H1 (cell line): ENCODE data around the gene SLC12A8. TPM values are rescaled to one million over a fixed set of nuclear protein-coding genes. Genes with fewer than 3 reads are reported as not detected.

ENCODE experiments used
- CTCF ChIA-PET: fragments of 300-600 bp; sonication (Branson Sonifier 250); formaldehyde crosslinking; loops from one replicate; lab custom pipeline; 2021; ENCODE audit not compliant: partially characterized antibody; lab: Charles Lee
- POLR2A ChIA-PET: fragments of 300-600 bp; sonication (Branson Sonifier 250); formaldehyde crosslinking; loops from one replicate; lab custom pipeline; 2021; ENCODE audit warnings: inconsistent platforms; ENCODE audit not compliant: partially characterized antibody; lab: Charles Lee
- DNase-seq, 2 experiments: peaks; one replicate each; pipeline versions ENCODE4 v3.0.0 to v3.0.0-alpha.2; 2010 to 2022; ENCODE audit warnings: low spot score in 2 of 2, low read depth in 1 of 2, mixed read lengths in 1 of 2
- FAIRE-seq: peaks from 2 replicates; lab custom pipeline; 2011; peaks lifted over from hg19 to GRCh38; lab: Jason Lieb, UNC
- H2AFZ ChIP-seq: 2 replicates; pipeline ENCODE4 v1.8.1; 2012; ENCODE audit warnings: low read length, inconsistent platforms
- H2AK5ac ChIP-seq: 2 replicates; pipeline ENCODE4 v1.6.1; 2013; ENCODE audit warnings: low read depth, low read length
- H2BK120ac ChIP-seq: replicated peaks from 2 replicates; pipeline ENCODE3; 2013; ENCODE audit warnings: low read depth, low read length, inconsistent platforms
- H2BK12ac ChIP-seq: 2 replicates; pipeline ENCODE4 v1.6.1; 2013; ENCODE audit warnings: low read depth, low read length
- H2BK15ac ChIP-seq: 2 replicates; pipeline ENCODE4 v1.6.1; 2013; ENCODE audit warnings: low read length
- H2BK20ac ChIP-seq: 2 replicates; pipeline ENCODE4 v1.6.1; 2013; ENCODE audit warnings: low read length
- H2BK5ac ChIP-seq: 2 replicates; pipeline ENCODE4 v1.6.1; 2013; ENCODE audit warnings: low read depth, low read length
- H3K14ac ChIP-seq: 2 replicates; pipeline ENCODE4 v1.6.1; 2013; ENCODE audit warnings: inconsistent platforms; ENCODE audit not compliant: insufficient read length
- H3K18ac ChIP-seq: 2 replicates; pipeline ENCODE4 v1.6.1; 2013; ENCODE audit warnings: low read length; ENCODE audit errors: extremely low read depth
- H3K23ac ChIP-seq: 2 replicates; pipeline ENCODE4 v1.6.1; 2013; ENCODE audit warnings: inconsistent platforms; ENCODE audit not compliant: insufficient read length
- H3K23me2 ChIP-seq: 2 replicates; pipeline ENCODE4 v1.6.1; 2013; ENCODE audit warnings: low read depth, low read length
- H3K27ac ChIP-seq: 2 replicates; pipeline ENCODE4 v1.6.1; 2011; ENCODE audit warnings: low read depth, low read length, inconsistent platforms
- H3K27me3 ChIP-seq, 4 experiments: replicated peaks in 1 of 4; 1 replicate in 1 of 4; 2 replicates in 3 of 4; pipeline versions ENCODE4 v1.6.1 to v1.8.1; 2011 to 2013; ENCODE audit warnings: low read length in 3 of 4, mild to moderate bottlenecking in 3 of 4, inconsistent platforms in 2 of 4, mixed read lengths in 2 of 4, moderate library complexity in 1 of 4; ENCODE audit not compliant: control insufficient read depth in 3 of 4, insufficient read depth in 3 of 4; ENCODE audit errors: extremely low read depth in 1 of 4
- H3K36me3 ChIP-seq, 4 experiments: 2 replicates each; pipeline versions ENCODE4 v1.6.1 to v1.8.1; 2011 to 2013; ENCODE audit warnings: mild to moderate bottlenecking in 4 of 4, low read length in 3 of 4, moderate library complexity in 2 of 4, control low read depth in 1 of 4, inconsistent platforms in 1 of 4; ENCODE audit not compliant: insufficient read depth in 4 of 4, control insufficient read depth in 2 of 4
- H3K4ac ChIP-seq: replicated peaks from 2 replicates; pipeline ENCODE3; 2013; ENCODE audit warnings: low read length, low read depth, mixed read lengths, inconsistent platforms; ENCODE audit not compliant: insufficient read length
- H3K4me1 ChIP-seq, 4 experiments: replicated peaks in 1 of 4; 1 replicate in 1 of 4; 2 replicates in 3 of 4; pipeline versions ENCODE4 v1.6.1 to v1.8.1; 2011 to 2013; ENCODE audit warnings: low read length in 3 of 4, inconsistent platforms in 2 of 4, mixed read lengths in 1 of 4; ENCODE audit not compliant: insufficient read depth in 4 of 4, control insufficient read depth in 3 of 4
- H3K4me2 ChIP-seq, 2 experiments: 2 replicates each; pipeline versions ENCODE4 v1.6.1 to v1.8.1; 2011 to 2013; ENCODE audit warnings: low read depth in 2 of 2, low read length in 2 of 2, control low read depth in 1 of 2, inconsistent platforms in 1 of 2, mild to moderate bottlenecking in 1 of 2; ENCODE audit not compliant: insufficient read depth in 1 of 2
- H3K4me3 ChIP-seq, 4 experiments: fragments of 200-600, 300-600 bp in 1 of 4; sonication (generic), shearing (Covaris generic), sonication (Bioruptor Twin) in 1 of 4; 2 replicates each; pipeline versions ENCODE4 v1.5.1 to v1.8.1; 2011 to 2016; ENCODE audit warnings: low read length in 4 of 4, low read depth in 3 of 4, control low read depth in 2 of 4, inconsistent platforms in 2 of 4, mild to moderate bottlenecking in 2 of 4, mixed read lengths in 1 of 4, moderate library complexity in 1 of 4; ENCODE audit not compliant: insufficient read depth in 2 of 4; ENCODE audit errors: extremely low read depth in 1 of 4
- H3K56ac ChIP-seq: replicated peaks from 2 replicates; pipeline ENCODE3; 2013; ENCODE audit warnings: low read depth, mild to moderate bottlenecking, mixed read lengths, low read length, inconsistent platforms; ENCODE audit not compliant: insufficient read length
- H3K79me1 ChIP-seq: 2 replicates; pipeline ENCODE4 v1.6.1; 2013; ENCODE audit warnings: low read depth, low read length, control low read depth
- H3K79me2 ChIP-seq, 2 experiments: 2 replicates each; pipeline versions ENCODE4 v1.6.1 to v1.8.1; 2012 to 2013; ENCODE audit warnings: low read length in 2 of 2, mild to moderate bottlenecking in 2 of 2, inconsistent platforms in 1 of 2; ENCODE audit not compliant: insufficient read depth in 2 of 2, control insufficient read depth in 1 of 2
- H3K9ac ChIP-seq, 4 experiments: replicated peaks in 1 of 4; 1 replicate in 1 of 4; 2 replicates in 3 of 4; pipeline versions ENCODE4 v1.6.1 to v1.8.1; 2011 to 2013; ENCODE audit warnings: low read depth in 3 of 4, low read length in 3 of 4, control low read depth in 2 of 4, mild to moderate bottlenecking in 2 of 4, moderate library complexity in 2 of 4, inconsistent platforms in 1 of 4; ENCODE audit errors: extremely low read depth in 1 of 4
- H3K9me3 ChIP-seq, 2 experiments: 2 replicates each; pipeline versions ENCODE4 v1.6.1 to v1.8.1; 2012 to 2013; ENCODE audit warnings: mild to moderate bottlenecking in 2 of 2, moderate library complexity in 2 of 2, control low read depth in 1 of 2, inconsistent platforms in 1 of 2, low read depth in 1 of 2, low read length in 1 of 2, mixed read lengths in 1 of 2; ENCODE audit not compliant: insufficient read depth in 2 of 2
- H4K20me1 ChIP-seq, 2 experiments: replicated peaks in 1 of 2; 2 replicates each; pipeline versions ENCODE3 to v1.8.1; 2011 to 2013; ENCODE audit warnings: inconsistent platforms in 2 of 2, low read length in 2 of 2, mild to moderate bottlenecking in 1 of 2; ENCODE audit not compliant: insufficient read depth in 2 of 2, control insufficient read depth in 1 of 2
- H4K5ac ChIP-seq: 2 replicates; pipeline ENCODE4 v1.6.1; 2013; ENCODE audit warnings: low read length, low read depth, mixed read lengths, inconsistent platforms; ENCODE audit not compliant: insufficient read length
- H4K8ac ChIP-seq: 2 replicates; pipeline ENCODE4 v1.8.0; 2013; ENCODE audit warnings: mild to moderate bottlenecking, moderate library complexity, low read length, inconsistent platforms; ENCODE audit not compliant: insufficient read depth; ENCODE audit errors: extremely low read depth
- H4K91ac ChIP-seq: replicated peaks from 2 replicates; pipeline ENCODE3; 2013; ENCODE audit warnings: low read length, mixed read lengths, inconsistent platforms; ENCODE audit not compliant: insufficient read length
- CTBP2 ChIP-seq: IDR thresholded peaks from 2 replicates; pipeline ENCODE4 v1.7.0; 2011; ENCODE audit warnings: borderline replicate concordance, mild to moderate bottlenecking, moderate library complexity, mixed read lengths, low read length; ENCODE audit not compliant: insufficient read depth, insufficient read length
- GTF2F1 ChIP-seq: IDR thresholded peaks from 2 replicates; pipeline ENCODE4 v1.6.1; 2012; ENCODE audit warnings: low read depth, low read length, improper control_type of control experiment, borderline replicate concordance
- HDAC2 ChIP-seq, 2 experiments: fragments of 300-600 bp in 1 of 2; sonication (generic) in 1 of 2; IDR thresholded peaks; 2 replicates each; pipeline ENCODE4 v1.6.1; 2011 to 2012; ENCODE audit warnings: low read depth in 2 of 2, low read length in 2 of 2, mild to moderate bottlenecking in 2 of 2, moderate library complexity in 2 of 2, borderline replicate concordance in 1 of 2, inconsistent platforms in 1 of 2
- SIN3A ChIP-seq, 2 experiments: IDR thresholded peaks in 1 of 2; conservative IDR thresholded peaks in 1 of 2; 2 replicates each; pipeline ENCODE4 v1.6.1; 2011 to 2012; ENCODE audit warnings: low read length in 2 of 2, improper control_type of control experiment in 1 of 2, low read depth in 1 of 2, mild to moderate bottlenecking in 1 of 2
- TAF1 ChIP-seq: IDR thresholded peaks from 2 replicates; pipeline ENCODE4 v1.6.1; 2011; ENCODE audit warnings: mild to moderate bottlenecking, low read depth, low read length
- TAF7 ChIP-seq: optimal IDR thresholded peaks from 2 replicates; pipeline ENCODE3; 2011; ENCODE audit warnings: low read depth, mild to moderate bottlenecking, inconsistent platforms, low read length, moderate library complexity, borderline replicate concordance
- WGBS, 2 experiments: shearing (Covaris generic) in 1 of 2; methylation state at CpG; one replicate each; pipeline versions ENCODE4 v1.1.6 to v1.1.7; 2013 to 2015; ENCODE audit warnings: low lambda C conversion rate in 2 of 2, mixed read lengths in 2 of 2, inconsistent platforms in 1 of 2, low coverage in 1 of 2, missing lambda C conversion rate in 1 of 2; ENCODE audit not compliant: insufficient replicate concordance in 2 of 2, insufficient coverage in 1 of 2, insufficient read length in 1 of 2; ENCODE audit errors: extremely low coverage in 1 of 2, missing lambda C conversion rate in 1 of 2; 5-methylcytosine and 5-hydroxymethylcytosine counted together
- polyA plus RNA-seq, 7 experiments: library from polyadenylated mRNA; depleted of rRNA in 3 of 7; stranded (reverse) in 5 of 7; unstranded in 2 of 7; fragments of >200 nt in 5 of 7; fragments of 200-250 nt in 2 of 7; gene quantifications; 1 replicate in 5 of 7; 2 replicates in 1 of 7; 4 replicates in 1 of 7; pipeline versions ENCODE4 v1.2.1 to v1.2.3, GENCODE V29; 2011 to 2013; ENCODE audit warnings: missing spikeins in 2 of 7, mixed read lengths in 2 of 7
- total RNA-seq: library from RNA; stranded (reverse); fragmentation: NEBNext Ultra II Directional; extraction: Animal tissue kit (Norgen Biotek cat#: 25700); gene quantifications from 2 replicates; pipeline ENCODE4 v1.2.1, GENCODE V29; 2021
- TF ChIP-seq, protein P1 (sequence below): IDR thresholded peaks from 2 replicates; pipeline ENCODE4 v1.6.1; 2012; ENCODE audit warnings: inconsistent platforms

The SLC12A8 gene
- total and polyA plus RNA-seq, 2 of the 8 experiments (the other 6 are each of a cell fraction or from before 2014, with no cell fraction given): 13.7 to 14.4 TPM

DNA sequence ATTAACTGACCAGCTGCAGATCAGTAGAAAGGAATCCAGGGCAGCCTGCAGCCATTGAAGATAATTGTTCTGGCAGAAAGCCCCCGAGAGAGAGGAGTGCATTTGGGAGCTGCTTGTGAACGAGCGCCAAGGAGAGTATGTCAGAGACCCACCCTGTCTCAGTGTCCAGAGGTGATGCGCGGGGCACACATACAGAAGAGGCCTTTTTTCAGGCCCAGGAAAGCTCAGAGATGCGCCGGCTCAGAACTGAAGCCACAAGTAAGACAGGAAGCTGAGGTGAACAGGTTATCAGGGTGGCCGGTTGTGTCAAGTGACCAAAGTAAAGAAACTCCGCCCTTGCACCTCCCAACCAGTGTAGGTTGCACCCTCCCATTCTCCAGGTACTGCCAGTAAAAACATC lies 96.9 kb downstream of the SLC12A8 start:
- no peaks in the 10 kb centered on the region for H4K20me1 ChIP-seq
- H3K23me2 ChIP-seq: peaks cover 5% of the 10 kb centered on the region
- H3K9ac ChIP-seq: no peak overlapping the region
- H3K9me3 ChIP-seq: no peaks in the 10 kb centered on the region
- no peak overlapping the region for H3K23ac ChIP-seq
- no peaks in the 10 kb centered on the region; the same call in 1 of the 2 replicates for H3K79me1 ChIP-seq
- H2BK12ac ChIP-seq: 0 out of 2 replicates have a peak overlapping the region, but pooled peaks have one; percentile 39
- 0 out of 2 replicates have a peak overlapping the region, but pooled peaks have one; percentile 86 for H3K18ac ChIP-seq
- H3K27me3 ChIP-seq: no peaks in the 10 kb centered on the region
- H2BK120ac ChIP-seq: no peak overlapping the region
- POLR2A ChIA-PET: no interaction called here
- H2BK5ac ChIP-seq: no peak overlapping the region
- FAIRE-seq (no peak), DNase-seq (no peak)
- no peak overlapping the region for H3K27ac ChIP-seq
- 0 out of 2 replicates have a peak overlapping the region, but pooled peaks have one; percentile 32 for H2BK20ac ChIP-seq
- no peak overlapping the region for H4K5ac ChIP-seq
- H2AK5ac ChIP-seq: no peak overlapping the region
- H3K14ac ChIP-seq: no peak overlapping the region
- H4K8ac ChIP-seq: no peak overlapping the region
- no peaks in the 10 kb centered on the region for H3K36me3 ChIP-seq
- no peak overlapping the region for H3K4ac ChIP-seq
- no peak overlapping the region for H3K4me2 ChIP-seq
- WGBS, 2 experiments: 85% methylated on average over 9 of the region's 9 CpGs; no CpG with 5 or more reads in 1 of the 2 experiments
- H2BK15ac ChIP-seq: peak overlapping the region; percentile 40; the same call in 1 of the 2 replicates
- no peak overlapping the region for H2AFZ ChIP-seq
- TF ChIP-seq, protein P1, sequence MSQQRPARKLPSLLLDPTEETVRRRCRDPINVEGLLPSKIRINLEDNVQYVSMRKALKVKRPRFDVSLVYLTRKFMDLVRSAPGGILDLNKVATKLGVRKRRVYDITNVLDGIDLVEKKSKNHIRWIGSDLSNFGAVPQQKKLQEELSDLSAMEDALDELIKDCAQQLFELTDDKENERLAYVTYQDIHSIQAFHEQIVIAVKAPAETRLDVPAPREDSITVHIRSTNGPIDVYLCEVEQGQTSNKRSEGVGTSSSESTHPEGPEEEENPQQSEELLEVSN: no peak
- TF ChIP-seq SIN3A (conservative IDR thresholded peaks at IDR 0.05 in 1 of 2, IDR thresholded peaks at IDR 0.05 in 1 of 2; ENCODE audit: low read depth in 1 of 2, low read length in 2 of 2) (no peak), TAF1 (no peak), GTF2F1 (no peak), HDAC2 (IDR thresholded peaks at IDR 0.05; ENCODE audit: borderline replicate concordance in 1 of 2, low read depth in 2 of 2, low read length in 2 of 2) (no peak), CTBP2 (no peak), TAF7 (no peak)
- no peak overlapping the region for H3K56ac ChIP-seq
- H3K4me3 ChIP-seq: no peak overlapping the region
- CTCF ChIA-PET: interaction anchor here (0.6 to 1.7 kb wide), 6 partner anchors 29 to 128 kb away, joined by 3 to 7 read pairs (median 4); no protein-coding TSS in a partner anchor
- no peaks in the 10 kb centered on the region for H3K79me2 ChIP-seq
- H4K91ac ChIP-seq: peak overlapping the region; percentile 27
- H3K4me1 ChIP-seq: peaks cover 6 to 16% (median 9%) of the 10 kb centered on the region in 4 experiments
